WERI-Rb-1 (cell line): Measurements from ENCODE around the gene AK2.
A peak's percentile ranks its signal among the peaks of the same experiment; 100 is the strongest.

Experiments used
- DNase-seq: peaks from one replicate; pipeline ENCODE4 v3.0.0-alpha.2; 2020
- H3K27ac ChIP-seq: fragments of 250-450 bp; sonication (Bioruptor Pico); 2 replicates; pipeline ENCODE4 v1.5.1; 2020; ENCODE audit warnings: mild to moderate bottlenecking, moderate library complexity
- H3K27me3 ChIP-seq: fragments of 250-450 bp; sonication (Bioruptor Pico); 2 replicates; pipeline ENCODE4 v1.5.1; 2021; ENCODE audit warnings: mild to moderate bottlenecking, low read depth, moderate library complexity; ENCODE audit not compliant: insufficient read depth, severe bottlenecking
- H3K36me3 ChIP-seq: fragments of 250-450 bp; sonication (Bioruptor Pico); 2 replicates; pipeline ENCODE4 v1.5.1; 2020; ENCODE audit warnings: mild to moderate bottlenecking, moderate library complexity
- H3K4me3 ChIP-seq: 2 replicates; pipeline ENCODE4 v1.5.1; 2011; ENCODE audit warnings: low read depth, mild to moderate bottlenecking, control low read depth, low read length
- H3K9me3 ChIP-seq: fragments of 250-450 bp; sonication (Bioruptor Pico); 2 replicates; pipeline ENCODE4 v1.5.1; 2021; ENCODE audit warnings: mild to moderate bottlenecking, moderate library complexity; ENCODE audit not compliant: severe bottlenecking
- CTCF ChIP-seq: IDR thresholded peaks from 2 replicates; pipeline ENCODE4 v1.5.1; 2011; ENCODE audit warnings: low read depth, mild to moderate bottlenecking, control low read depth, inconsistent platforms, low read length

AK2 gene

DNA sequence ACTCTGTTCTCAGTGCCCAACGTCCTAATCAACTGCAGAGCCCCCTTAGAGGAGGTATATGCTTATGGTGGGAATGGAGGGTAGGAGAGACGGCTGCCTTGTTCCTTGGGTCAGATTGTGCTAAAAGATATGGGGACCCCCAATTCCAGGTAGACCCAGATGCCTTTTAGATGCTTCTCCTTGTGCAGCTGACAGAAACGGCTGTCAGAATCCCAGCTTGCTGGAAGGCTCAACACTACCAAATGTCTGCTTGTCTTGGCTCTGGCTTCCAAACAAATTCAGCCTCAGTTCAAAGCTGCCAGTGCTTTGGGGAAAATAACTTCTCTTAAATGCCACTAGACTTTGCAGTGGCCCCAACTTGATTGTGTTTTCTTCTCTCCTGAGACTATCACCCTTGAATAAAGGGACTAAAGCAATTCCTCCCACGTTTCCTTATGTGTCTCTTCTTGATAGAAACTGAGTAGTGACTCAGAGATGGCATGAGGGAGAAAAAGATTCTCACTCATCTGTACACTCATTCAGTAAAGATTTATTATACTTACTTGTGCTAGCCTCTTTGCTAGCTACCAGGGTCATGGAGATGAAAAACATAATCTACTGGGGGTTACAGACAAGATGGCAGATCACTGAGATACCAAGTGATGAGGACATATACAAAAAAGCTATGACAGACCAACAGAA is 68.7 kb downstream of the AK2 start:
- Histone ChIP-seq H3K36me3 (no peaks in the 10 kb centered on the region), H3K27ac (no peak overlapping the region), H3K9me3 (no peaks in the 10 kb centered on the region), H3K4me3 (no peak overlapping the region), H3K27me3 (no peaks in the 10 kb centered on the region)
- TF ChIP-seq CTCF: no peak
- no peak for DNase-seq

GRCh38 chr1:32966900-32967299 is 69.8 kb downstream of the AK2 start:
- Histone ChIP-seq H3K36me3 (no peaks in the 10 kb centered on the region; the same call in 1 of the 2 replicates), H3K4me3 (no peak overlapping the region), H3K27ac (no peak overlapping the region), H3K27me3 (no peaks in the 10 kb centered on the region), H3K9me3 (no peaks in the 10 kb centered on the region)
- no peak for DNase-seq
- no peak for TF ChIP-seq CTCF

DNA sequence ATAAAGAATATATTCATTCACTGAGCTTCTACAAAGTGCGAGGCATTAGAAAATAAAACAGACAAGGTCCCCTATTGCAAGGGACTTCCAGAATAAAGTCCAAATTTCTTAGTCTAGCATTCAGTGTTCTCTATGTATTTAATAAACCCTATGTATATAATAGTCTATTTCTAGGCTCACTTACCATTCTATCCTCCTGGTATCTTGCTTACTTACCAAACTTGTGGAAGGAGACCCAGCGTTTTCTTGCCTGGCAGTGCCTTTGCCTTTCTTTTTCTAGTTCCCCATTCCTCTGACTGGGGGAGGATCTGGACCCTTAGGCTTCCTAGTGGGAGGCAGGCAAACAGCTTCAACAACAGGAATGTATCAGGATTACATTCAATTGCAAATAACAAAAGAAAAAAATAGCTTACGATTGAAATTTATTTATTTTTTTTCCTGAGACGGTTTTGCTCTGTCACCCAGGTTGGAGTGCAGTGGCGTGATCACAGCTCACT is 71.4 kb downstream of the AK2 start:
- Histone ChIP-seq H3K36me3 (no peaks in the 10 kb centered on the region; the same call in 1 of the 2 replicates), H3K27me3 (no peaks in the 10 kb centered on the region), H3K27ac (peak overlapping the region; percentile 7), H3K4me3 (peak overlapping the region; percentile 34; the same call in 1 of the 2 replicates), H3K9me3 (no peaks in the 10 kb centered on the region)
- no peak for TF ChIP-seq CTCF
- no peak for DNase-seq

DNA sequence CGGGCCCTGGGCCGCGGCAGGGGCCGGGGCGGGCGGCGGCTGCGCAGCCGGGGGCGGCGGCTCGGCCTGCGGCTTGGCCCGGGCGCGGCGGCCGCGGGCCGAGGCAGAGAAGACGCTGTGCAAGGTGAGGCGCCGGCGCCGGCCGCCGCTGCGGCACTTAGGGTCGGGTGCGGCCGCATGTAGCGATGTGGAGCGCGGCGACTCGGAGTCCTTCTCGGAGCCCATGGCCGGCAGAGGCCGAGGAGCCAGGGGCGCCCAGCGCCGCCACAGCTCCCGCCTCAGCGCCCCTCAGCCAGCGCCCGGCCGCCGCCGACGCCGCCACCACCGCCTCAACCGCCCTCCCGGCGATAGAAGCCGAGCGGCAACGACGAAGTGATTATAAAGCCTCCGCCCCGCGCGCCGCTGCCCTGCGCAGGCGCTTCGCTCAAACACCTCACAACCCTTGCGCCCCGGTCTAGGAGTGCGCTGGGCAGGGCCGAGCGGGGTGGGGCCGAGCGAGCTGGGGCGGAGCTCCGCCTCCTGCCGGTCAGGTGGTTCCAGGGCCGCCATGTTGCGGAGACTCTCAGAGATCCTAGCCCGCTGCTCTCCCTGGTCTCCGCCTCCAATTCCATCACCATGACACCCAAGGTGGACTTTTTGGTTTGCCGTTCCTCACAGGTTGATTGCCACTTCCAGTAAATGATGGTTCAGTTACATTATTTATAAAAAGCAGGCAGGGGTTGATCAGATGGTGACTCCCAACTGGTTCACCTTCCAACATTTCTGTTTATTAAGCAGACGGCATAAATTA is 72.0 kb downstream of the AK2 start, which contains the start of gene RNF19B:
Gene RNF19B, minus strand, starts transcription at position 349 of the 790 bp plus-strand sequence. Its CDS starts 124 bp downstream, at position 225.
- peak; percentile 97 for DNase-seq
- Histone ChIP-seq H3K27me3 (no peaks in the 10 kb centered on the region), H3K9me3 (no peaks in the 10 kb centered on the region), H3K27ac (peak within 1 kb of the TSS; percentile 93), H3K36me3 (no peaks in the 10 kb centered on the region; the same call in 1 of the 2 replicates), H3K4me3 (peak within 1 kb of the TSS; percentile 84)
- TF ChIP-seq CTCF: no peak

GRCh38 chr1:32963746-32964460 is 72.8 kb downstream of the AK2 start:
- peak; percentile 67 for DNase-seq
- peak overlapping the region; percentile 63 for H3K27ac ChIP-seq
- no peaks in the 10 kb centered on the region for H3K9me3 ChIP-seq
- TF ChIP-seq CTCF: no peak
- no peaks in the 10 kb centered on the region for H3K27me3 ChIP-seq
- H3K36me3 ChIP-seq: no peaks in the 10 kb centered on the region; the same call in 1 of the 2 replicates
- H3K4me3 ChIP-seq: peak overlapping the region; percentile 84
